Prostate gland (tissue), 2 donors: ENCODE measurements around the gene NOC2L.

Experiments
- CTCF ChIP-seq, 4 experiments: fragments of 200-600 bp in 2 of 4; fragments of 450-650 bp in 2 of 4; sonication (generic) in 2 of 4; IDR thresholded peaks; 1 replicate in 3 of 4; 2 replicates in 1 of 4; pipeline ENCODE4 v1.5.1; 2016 to 2019; ENCODE audit warnings: antibody characterized with exemption in 4 of 4, mild to moderate bottlenecking in 2 of 4, moderate library complexity in 2 of 4
- POLR2A ChIP-seq: fragments of 450-650 bp; IDR thresholded peaks from one replicate; pipeline ENCODE4 v1.6.1; 2016; ENCODE audit warnings: antibody characterized with exemption, mild to moderate bottlenecking

GRCh38 chr1:995665-996633 is 36.9 kb upstream of the NOC2L start:
- no peak for TF ChIP-seq CTCF (IDR thresholded peaks at IDR 0.05)
- no peak for TF ChIP-seq POLR2A
